Keratinocyte (primary cell): ENCODE results near the gene FMNL2.

Source experiments
- EZH2 ChIP-seq: IDR thresholded peaks from one replicate; pipeline ENCODE4 v1.6.1; 2012; ENCODE audit warnings: inconsistent platforms, mild to moderate bottlenecking, low read length, moderate library complexity
- TF ChIP-seq, protein P1 (sequence below), 3 experiments: IDR thresholded peaks in 1 of 3; conservative IDR thresholded peaks in 1 of 3; optimal IDR thresholded peaks in 1 of 3; 2 replicates in 2 of 3; 3 replicates in 1 of 3; pipeline versions ENCODE3 to v1.5.1; 2011; ENCODE audit warnings: low read length in 3 of 3, mild to moderate bottlenecking in 3 of 3, moderate library complexity in 2 of 3, control low read depth in 1 of 3, inconsistent platforms in 1 of 3; ENCODE audit not compliant: insufficient read depth in 2 of 3; ENCODE audit errors: extremely low read depth in 1 of 3

DNA sequence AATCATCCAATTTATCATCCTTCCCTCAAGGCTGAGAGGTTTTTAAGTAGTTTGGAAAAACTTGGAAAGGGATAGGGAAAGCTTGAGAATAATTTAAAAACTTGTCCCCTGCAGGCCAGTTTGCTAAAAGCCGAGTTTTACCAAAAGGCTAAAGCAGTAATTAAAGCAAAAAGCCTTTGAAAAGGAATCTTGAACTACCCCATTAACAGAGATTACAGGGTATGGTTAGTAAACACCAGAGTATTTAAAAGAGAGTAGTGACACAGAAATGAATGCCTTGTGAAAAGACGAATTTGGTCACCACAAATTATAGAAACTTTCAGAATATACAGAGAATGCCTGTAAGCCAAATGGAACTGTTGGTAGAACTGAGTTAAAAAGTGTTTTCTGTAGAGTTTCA lies 85.0 kb downstream of the FMNL2 start:
- TF ChIP-seq, protein P1, sequence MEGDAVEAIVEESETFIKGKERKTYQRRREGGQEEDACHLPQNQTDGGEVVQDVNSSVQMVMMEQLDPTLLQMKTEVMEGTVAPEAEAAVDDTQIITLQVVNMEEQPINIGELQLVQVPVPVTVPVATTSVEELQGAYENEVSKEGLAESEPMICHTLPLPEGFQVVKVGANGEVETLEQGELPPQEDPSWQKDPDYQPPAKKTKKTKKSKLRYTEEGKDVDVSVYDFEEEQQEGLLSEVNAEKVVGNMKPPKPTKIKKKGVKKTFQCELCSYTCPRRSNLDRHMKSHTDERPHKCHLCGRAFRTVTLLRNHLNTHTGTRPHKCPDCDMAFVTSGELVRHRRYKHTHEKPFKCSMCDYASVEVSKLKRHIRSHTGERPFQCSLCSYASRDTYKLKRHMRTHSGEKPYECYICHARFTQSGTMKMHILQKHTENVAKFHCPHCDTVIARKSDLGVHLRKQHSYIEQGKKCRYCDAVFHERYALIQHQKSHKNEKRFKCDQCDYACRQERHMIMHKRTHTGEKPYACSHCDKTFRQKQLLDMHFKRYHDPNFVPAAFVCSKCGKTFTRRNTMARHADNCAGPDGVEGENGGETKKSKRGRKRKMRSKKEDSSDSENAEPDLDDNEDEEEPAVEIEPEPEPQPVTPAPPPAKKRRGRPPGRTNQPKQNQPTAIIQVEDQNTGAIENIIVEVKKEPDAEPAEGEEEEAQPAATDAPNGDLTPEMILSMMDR (optimal IDR thresholded peaks at IDR 0.05 in 1 of 3, IDR thresholded peaks at IDR 0.05 in 1 of 3, conservative IDR thresholded peaks at IDR 0.05 in 1 of 3; ENCODE audit: extremely low read depth in 1 of 3, insufficient read depth in 2 of 3, low read length in 3 of 3) = no peak
- no peak for TF ChIP-seq EZH2
